GM12878 (cell line): Measurements from ENCODE around the gene FBXW9. TPM values are rescaled to one million over a fixed set of nuclear protein-coding genes. Genes with fewer than 3 reads are reported as not detected.

ENCODE experiments used
- ATAC-seq: fragments of 200-7000 bp; cut with Tn5 transposase; 3 replicates; pipeline ENCODE4 v1.9.1; 2020; ENCODE audit warnings: mild to moderate bottlenecking, moderate library complexity
- BruUV-seq: library from RNA; stranded (reverse); fragments of 400-500 nt; replicated peaks from 2 replicates; lab custom pipeline; 2021; lab: Mats Ljungman, UMichigan
- CTCF ChIA-PET: fragments of 300-600 bp; sonication (Branson Sonifier 250); formaldehyde crosslinking; extraction: SDS; loops from one replicate; lab custom pipeline; 2021; ENCODE audit warnings: inconsistent platforms; lab: Yijun Ruan, JAX
- POLR2A ChIA-PET: fragments of 350-600 bp; formaldehyde crosslinking; extraction: SDS; loops from one replicate; lab custom pipeline; 2021; ENCODE audit warnings: inconsistent platforms; lab: Charles Lee
- RAD21 ChIA-PET: fragments of 300-600 bp; sonication (Branson Sonifier 250); formaldehyde crosslinking; loops from one replicate; lab custom pipeline; 2023; ENCODE audit warnings: antibody characterized with exemption; ENCODE audit not compliant: unreplicated experiment; lab: Charles Lee
- SMC1A ChIA-PET: fragments of 300-600 bp; sonication (Branson Sonifier 250); formaldehyde crosslinking; loops from one replicate; lab custom pipeline; 2023; ENCODE audit not compliant: unreplicated experiment, uncharacterized antibody; lab: Charles Lee
- DNase-seq: peaks from one replicate; pipeline ENCODE4 v3.0.0-alpha.2; 2011; ENCODE audit warnings: low read depth, low spot score
- FAIRE-seq: peaks from 3 replicates; lab custom pipeline; 2011; peaks lifted over from hg19 to GRCh38; lab: Jason Lieb, UNC
- H2AFZ ChIP-seq: 2 replicates; pipeline ENCODE4 v1.6.0; 2011; ENCODE audit warnings: low read depth, low read length, control low read depth; ENCODE audit not compliant: control insufficient read depth
- H3K27ac ChIP-seq: 2 replicates; pipeline ENCODE4 v1.5.1; 2011; ENCODE audit warnings: control low read depth; ENCODE audit not compliant: control insufficient read depth, insufficient read depth
- H3K27me3 ChIP-seq, 2 experiments: replicated peaks in 1 of 2; 2 replicates each; pipeline versions ENCODE4 v1.6.0 to v1.6.1; 2011; ENCODE audit warnings: low read length in 1 of 2; ENCODE audit not compliant: control insufficient read depth in 2 of 2, insufficient read depth in 2 of 2
- H3K36me3 ChIP-seq, 2 experiments: 2 replicates each; pipeline ENCODE4 v1.5.1; 2011; ENCODE audit warnings: low read length in 1 of 2; ENCODE audit not compliant: control insufficient read depth in 2 of 2, insufficient read depth in 2 of 2
- H3K4me1 ChIP-seq: 2 replicates; pipeline ENCODE4 v1.6.1; 2011; ENCODE audit warnings: mild to moderate bottlenecking, low read length, moderate library complexity, mixed read lengths; ENCODE audit not compliant: control insufficient read depth, insufficient read depth
- H3K4me2 ChIP-seq: 2 replicates; pipeline ENCODE4 v1.6.0; 2011; ENCODE audit warnings: control low read depth; ENCODE audit not compliant: control insufficient read depth, insufficient read depth
- H3K4me3 ChIP-seq: fragments of 200-600 bp; sonication (generic); 2 replicates; pipeline ENCODE4 v1.5.1; 2016
- H3K79me2 ChIP-seq: 2 replicates; pipeline ENCODE4 v1.6.0; 2011; ENCODE audit warnings: low read length; ENCODE audit not compliant: control insufficient read depth, insufficient read depth
- H3K9ac ChIP-seq: 2 replicates; pipeline ENCODE4 v1.8.0; 2011; ENCODE audit warnings: low read length, control low read depth, mixed read lengths; ENCODE audit not compliant: control insufficient read depth, insufficient read depth
- H3K9me3 ChIP-seq: replicated peaks from 3 replicates; pipeline ENCODE4 v1.5.1; 2011; ENCODE audit warnings: mild to moderate bottlenecking, low read length; ENCODE audit not compliant: control insufficient read depth, insufficient read depth
- H4K20me1 ChIP-seq: 2 replicates; pipeline ENCODE4 v1.6.0; 2011; ENCODE audit not compliant: control insufficient read depth, insufficient read depth
- BRCA1 ChIP-seq: IDR thresholded peaks from 2 replicates; pipeline ENCODE4 v1.6.1; 2011; ENCODE audit warnings: low read depth, low read length, improper control_type of control experiment
- CBFB ChIP-seq: IDR thresholded peaks from 2 replicates; pipeline ENCODE4 v1.6.1; 2016; ENCODE audit warnings: antibody characterized with exemption, low read depth
- GATAD2B ChIP-seq: fragments of 450-650 bp; conservative IDR thresholded peaks from 2 replicates; pipeline ENCODE4 v1.6.1; 2017; ENCODE audit warnings: low read depth, mild to moderate bottlenecking, moderate library complexity
- HCFC1 ChIP-seq: fragments of 150-350 bp; IDR thresholded peaks from 2 replicates; pipeline ENCODE4 v1.6.1; 2014; ENCODE audit warnings: low read length
- IKZF1 ChIP-seq: fragments of 450-650 bp; conservative IDR thresholded peaks from 2 replicates; pipeline ENCODE4 v1.6.1; 2017; ENCODE audit warnings: antibody characterized with exemption, mild to moderate bottlenecking
- MEF2B ChIP-seq: fragments of 450-650 bp; IDR thresholded peaks from 2 replicates; pipeline ENCODE4 v1.6.1; 2018; ENCODE audit warnings: mild to moderate bottlenecking, moderate library complexity; ENCODE audit not compliant: partially characterized antibody, poor library complexity, severe bottlenecking
- NFYA ChIP-seq: IDR thresholded peaks from 2 replicates; pipeline ENCODE4 v1.6.1; 2011; ENCODE audit warnings: low read depth, mild to moderate bottlenecking, low read length, improper control_type of control experiment, borderline replicate concordance
- NR2C2 ChIP-seq: IDR thresholded peaks from 2 replicates; pipeline ENCODE4 v1.6.1; 2011; ENCODE audit warnings: borderline replicate concordance, low read depth; ENCODE audit not compliant: control insufficient read depth, insufficient read length
- SMAD1 ChIP-seq: fragments of 450-650 bp; IDR thresholded peaks from 2 replicates; pipeline ENCODE4 v1.6.1; 2018; ENCODE audit warnings: mild to moderate bottlenecking, low read depth; ENCODE audit not compliant: partially characterized antibody
- SMAD5 ChIP-seq: IDR thresholded peaks from 2 replicates; pipeline ENCODE4 v1.6.1; 2016; ENCODE audit warnings: antibody characterized with exemption, low read depth
- WGBS: methylation state at CpG from one replicate; pipeline ENCODE4 v1.1.6; 2016; ENCODE audit warnings: low lambda C conversion rate; ENCODE audit not compliant: insufficient replicate concordance, insufficient coverage; ENCODE audit errors: missing lambda C conversion rate; 5-methylcytosine and 5-hydroxymethylcytosine counted together
- in situ Hi-C: fragments of 300-500 bp; cut with MboI; formaldehyde crosslinking; loops from 9 replicates; pipeline ENCODE4 v1.14.3; 2018; ENCODE audit warnings: mixed read lengths
- intact Hi-C: fragments of 100-400 bp; cut with micrococcal nuclease; formaldehyde crosslinking; loops from one replicate; pipeline ENCODE4 v1.14.2; 2022; ENCODE audit not compliant: unreplicated experiment
- polyA plus RNA-seq, 11 experiments: library from polyadenylated mRNA; depleted of rRNA in 4 of 11; unstranded in 6 of 11; stranded (reverse) in 5 of 11; fragments of >200 nt; fragmentation: Nextera tagmentation in 4 of 11; fragmentation: Illumina TruSeq in 1 of 11; extraction: Ambion mirVana in 4 of 11; extraction: Trizol in 1 of 11; gene quantifications; 1 replicate in 1 of 11; 2 replicates in 10 of 11; pipeline versions ENCODE4 v1.2.1 to v1.2.3, GENCODE V29; 2011 to 2016; ENCODE audit warnings: inconsistent platforms in 2 of 11, missing spikeins in 2 of 11, low read depth in 1 of 11
- total RNA-seq, 4 experiments: library from RNA; depleted of rRNA in 3 of 4; stranded (reverse); fragments of >200 nt in 3 of 4; fragmentation: Illumina TruSeq in 1 of 4; extraction: Trizol in 1 of 4; gene quantifications; 2 replicates each; pipeline versions ENCODE4 v1.2.1 to v1.2.3, GENCODE V29; 2013 to 2021
- TF ChIP-seq, protein P1 (sequence below): fragments of 450-650 bp; formaldehyde crosslinking; IDR thresholded peaks from 2 replicates; pipeline ENCODE4 v1.4.0; 2020; ENCODE audit warnings: mild to moderate bottlenecking, moderate library complexity
- TF ChIP-seq, protein P2 (sequence below): fragments of 450-650 bp; conservative IDR thresholded peaks from 2 replicates; pipeline ENCODE4 v1.6.1; 2017; ENCODE audit warnings: mild to moderate bottlenecking, moderate library complexity

FBXW9 gene
- total and polyA plus RNA-seq, 10 of the 15 experiments (the other 5 are each of a cell fraction or from before 2014, with no cell fraction given): 0.21 to 14.8 (median 7.3) TPM

DNA sequence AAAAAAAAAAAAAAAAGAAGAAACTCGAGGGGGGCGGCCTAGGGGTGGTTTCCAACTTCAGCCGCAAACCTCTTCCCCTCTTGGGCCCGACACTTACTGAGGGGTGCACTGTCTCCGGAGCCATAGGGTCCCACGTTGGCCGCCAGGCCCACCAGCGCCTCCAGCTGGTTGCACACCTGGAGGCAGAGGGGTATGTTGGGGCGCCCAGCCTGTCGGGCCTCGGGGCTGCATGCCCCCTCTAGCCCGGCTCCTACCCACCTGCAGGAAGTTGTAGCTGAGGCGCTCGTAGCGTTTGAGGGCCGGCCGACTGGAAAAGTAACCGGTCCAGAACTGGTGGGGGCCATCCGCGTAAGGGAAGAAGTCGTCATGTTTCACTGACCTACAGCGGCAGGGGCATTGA is 38.5 kb downstream of the FBXW9 start:
- Histone ChIP-seq H3K4me2 (no peak overlapping the region), H3K4me1 (no peaks in the 10 kb centered on the region), H4K20me1 (no peaks in the 10 kb centered on the region), H3K4me3 (no peak overlapping the region), H3K36me3 (peaks cover 19 to 20% of the 10 kb centered on the region in 2 experiments; a peak in 3 of 4 replicates), H3K9ac (no peak overlapping the region), H3K9me3 (no peaks in the 10 kb centered on the region; the same call in 2 of the 3 replicates), H3K27ac (no peak overlapping the region), H3K27me3 (no peaks in the 10 kb centered on the region), H2AFZ (no peak overlapping the region), H3K79me2 (no peaks in the 10 kb centered on the region)
- ChIA-PET CTCF (interaction anchor here (1.2 kb wide), 1 partner anchor 47 kb away, joined by 3 read pairs; the partner anchor contains the start of genes ZNF490 and ZNF791), POLR2A (no interaction called here), RAD21 (no interaction called here), SMC1A (no interaction called here)
- in situ Hi-C loops: no loop called here
- ATAC-seq (no peak), DNase-seq (no peak), FAIRE-seq (no peak)
- BruUV-seq: no TSS peak
- intact Hi-C loops: no loop called here
- TF ChIP-seq NFYA (no peak), CBFB (no peak), SMAD5 (no peak), SMAD1 (no peak), MEF2B (no peak), HCFC1 (no peak), NR2C2 (no peak), GATAD2B (no peak), BRCA1 (no peak), IKZF1 (no peak)
- TF ChIP-seq, protein P1, sequence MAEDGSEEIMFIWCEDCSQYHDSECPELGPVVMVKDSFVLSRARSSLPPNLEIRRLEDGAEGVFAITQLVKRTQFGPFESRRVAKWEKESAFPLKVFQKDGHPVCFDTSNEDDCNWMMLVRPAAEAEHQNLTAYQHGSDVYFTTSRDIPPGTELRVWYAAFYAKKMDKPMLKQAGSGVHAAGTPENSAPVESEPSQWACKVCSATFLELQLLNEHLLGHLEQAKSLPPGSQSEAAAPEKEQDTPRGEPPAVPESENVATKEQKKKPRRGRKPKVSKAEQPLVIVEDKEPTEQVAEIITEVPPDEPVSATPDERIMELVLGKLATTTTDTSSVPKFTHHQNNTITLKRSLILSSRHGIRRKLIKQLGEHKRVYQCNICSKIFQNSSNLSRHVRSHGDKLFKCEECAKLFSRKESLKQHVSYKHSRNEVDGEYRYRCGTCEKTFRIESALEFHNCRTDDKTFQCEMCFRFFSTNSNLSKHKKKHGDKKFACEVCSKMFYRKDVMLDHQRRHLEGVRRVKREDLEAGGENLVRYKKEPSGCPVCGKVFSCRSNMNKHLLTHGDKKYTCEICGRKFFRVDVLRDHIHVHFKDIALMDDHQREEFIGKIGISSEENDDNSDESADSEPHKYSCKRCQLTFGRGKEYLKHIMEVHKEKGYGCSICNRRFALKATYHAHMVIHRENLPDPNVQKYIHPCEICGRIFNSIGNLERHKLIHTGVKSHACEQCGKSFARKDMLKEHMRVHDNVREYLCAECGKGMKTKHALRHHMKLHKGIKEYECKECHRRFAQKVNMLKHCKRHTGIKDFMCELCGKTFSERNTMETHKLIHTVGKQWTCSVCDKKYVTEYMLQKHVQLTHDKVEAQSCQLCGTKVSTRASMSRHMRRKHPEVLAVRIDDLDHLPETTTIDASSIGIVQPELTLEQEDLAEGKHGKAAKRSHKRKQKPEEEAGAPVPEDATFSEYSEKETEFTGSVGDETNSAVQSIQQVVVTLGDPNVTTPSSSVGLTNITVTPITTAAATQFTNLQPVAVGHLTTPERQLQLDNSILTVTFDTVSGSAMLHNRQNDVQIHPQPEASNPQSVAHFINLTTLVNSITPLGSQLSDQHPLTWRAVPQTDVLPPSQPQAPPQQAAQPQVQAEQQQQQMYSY: no peak
- TF ChIP-seq, protein P2, sequence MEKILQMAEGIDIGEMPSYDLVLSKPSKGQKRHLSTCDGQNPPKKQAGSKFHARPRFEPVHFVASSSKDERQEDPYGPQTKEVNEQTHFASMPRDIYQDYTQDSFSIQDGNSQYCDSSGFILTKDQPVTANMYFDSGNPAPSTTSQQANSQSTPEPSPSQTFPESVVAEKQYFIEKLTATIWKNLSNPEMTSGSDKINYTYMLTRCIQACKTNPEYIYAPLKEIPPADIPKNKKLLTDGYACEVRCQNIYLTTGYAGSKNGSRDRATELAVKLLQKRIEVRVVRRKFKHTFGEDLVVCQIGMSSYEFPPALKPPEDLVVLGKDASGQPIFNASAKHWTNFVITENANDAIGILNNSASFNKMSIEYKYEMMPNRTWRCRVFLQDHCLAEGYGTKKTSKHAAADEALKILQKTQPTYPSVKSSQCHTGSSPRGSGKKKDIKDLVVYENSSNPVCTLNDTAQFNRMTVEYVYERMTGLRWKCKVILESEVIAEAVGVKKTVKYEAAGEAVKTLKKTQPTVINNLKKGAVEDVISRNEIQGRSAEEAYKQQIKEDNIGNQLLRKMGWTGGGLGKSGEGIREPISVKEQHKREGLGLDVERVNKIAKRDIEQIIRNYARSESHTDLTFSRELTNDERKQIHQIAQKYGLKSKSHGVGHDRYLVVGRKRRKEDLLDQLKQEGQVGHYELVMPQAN: no peak
- 91% methylated on average over 10 of the region's 22 CpGs for WGBS
